OCI-LY3 (cell line): ENCODE measurements around the gene EFHD1.

Source experiments
- H2AFZ ChIP-seq: fragments of 200-600, 300-600 bp; shearing (Covaris generic); 2 replicates; pipeline ENCODE4 v1.6.0; 2014; ENCODE audit warnings: antibody characterized with exemption, low read depth, low read length
- H3K27ac ChIP-seq: fragments of 200-600, 300-600 bp; sonication (generic); 2 replicates; pipeline ENCODE4 v1.5.1; 2014; ENCODE audit warnings: mild to moderate bottlenecking, low read length, moderate library complexity, mixed read lengths
- H3K27me3 ChIP-seq: fragments of 200-600, 300-600 bp; sonication (generic); 2 replicates; pipeline ENCODE4 v1.6.1; 2014; ENCODE audit warnings: low read depth, low read length, mixed read lengths
- H3K36me3 ChIP-seq: fragments of 200-600, 300-600 bp; sonication (generic); replicated peaks from 2 replicates; pipeline ENCODE3; 2014; ENCODE audit warnings: low read depth, low read length, mixed read lengths
- H3K4me1 ChIP-seq: fragments of 300-600, 200-600 bp; sonication (generic); 2 replicates; pipeline ENCODE4 v1.6.1; 2014; ENCODE audit warnings: low read length, mixed read lengths
- H3K4me2 ChIP-seq: fragments of 200-600, 300-600 bp; sonication (generic); 2 replicates; pipeline ENCODE4 v1.6.1; 2014; ENCODE audit warnings: low read length, mixed read lengths
- H3K4me3 ChIP-seq: fragments of 300-600, 200-600 bp; sonication (generic); 2 replicates; pipeline ENCODE4 v1.5.1; 2014; ENCODE audit warnings: antibody characterized with exemption, mild to moderate bottlenecking, low read length, moderate library complexity
- H3K79me2 ChIP-seq: fragments of 300-600, 200-600 bp; shearing (Covaris generic); 2 replicates; pipeline ENCODE4 v1.6.1; 2014; ENCODE audit warnings: mild to moderate bottlenecking, low read length, mixed read lengths
- H3K9ac ChIP-seq: fragments of 300-600, 200-600 bp; shearing (Covaris generic); 2 replicates; pipeline ENCODE4 v1.6.0; 2014; ENCODE audit warnings: mild to moderate bottlenecking, low read length, moderate library complexity
- H3K9me3 ChIP-seq: fragments of 200-600, 300-600 bp; shearing (Covaris generic); 2 replicates; pipeline ENCODE4 v1.6.1; 2014; ENCODE audit warnings: low read length, mixed read lengths; ENCODE audit not compliant: insufficient read depth
- H4K20me1 ChIP-seq: fragments of 200-600, 300-600 bp; sonication (generic); 2 replicates; pipeline ENCODE4 v1.6.1; 2016; ENCODE audit warnings: low read length, mixed read lengths; ENCODE audit not compliant: insufficient read depth
- EZH2phosphoT487 ChIP-seq: fragments of 200-600 bp; shearing (Covaris generic); IDR thresholded peaks from 2 replicates; pipeline ENCODE4 v1.6.1; 2018; ENCODE audit warnings: antibody characterized with exemption, mixed run types, low read depth
- TF ChIP-seq, protein P1 (sequence below): fragments of 200-600, 300-600 bp; sonication (generic); IDR thresholded peaks from 2 replicates; pipeline ENCODE4 v1.5.1; 2014; ENCODE audit warnings: antibody characterized with exemption, low read length, low read depth

Gene EFHD1, protein sequence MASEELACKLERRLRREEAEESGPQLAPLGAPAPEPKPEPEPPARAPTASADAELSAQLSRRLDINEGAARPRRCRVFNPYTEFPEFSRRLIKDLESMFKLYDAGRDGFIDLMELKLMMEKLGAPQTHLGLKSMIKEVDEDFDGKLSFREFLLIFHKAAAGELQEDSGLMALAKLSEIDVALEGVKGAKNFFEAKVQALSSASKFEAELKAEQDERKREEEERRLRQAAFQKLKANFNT

DNA sequence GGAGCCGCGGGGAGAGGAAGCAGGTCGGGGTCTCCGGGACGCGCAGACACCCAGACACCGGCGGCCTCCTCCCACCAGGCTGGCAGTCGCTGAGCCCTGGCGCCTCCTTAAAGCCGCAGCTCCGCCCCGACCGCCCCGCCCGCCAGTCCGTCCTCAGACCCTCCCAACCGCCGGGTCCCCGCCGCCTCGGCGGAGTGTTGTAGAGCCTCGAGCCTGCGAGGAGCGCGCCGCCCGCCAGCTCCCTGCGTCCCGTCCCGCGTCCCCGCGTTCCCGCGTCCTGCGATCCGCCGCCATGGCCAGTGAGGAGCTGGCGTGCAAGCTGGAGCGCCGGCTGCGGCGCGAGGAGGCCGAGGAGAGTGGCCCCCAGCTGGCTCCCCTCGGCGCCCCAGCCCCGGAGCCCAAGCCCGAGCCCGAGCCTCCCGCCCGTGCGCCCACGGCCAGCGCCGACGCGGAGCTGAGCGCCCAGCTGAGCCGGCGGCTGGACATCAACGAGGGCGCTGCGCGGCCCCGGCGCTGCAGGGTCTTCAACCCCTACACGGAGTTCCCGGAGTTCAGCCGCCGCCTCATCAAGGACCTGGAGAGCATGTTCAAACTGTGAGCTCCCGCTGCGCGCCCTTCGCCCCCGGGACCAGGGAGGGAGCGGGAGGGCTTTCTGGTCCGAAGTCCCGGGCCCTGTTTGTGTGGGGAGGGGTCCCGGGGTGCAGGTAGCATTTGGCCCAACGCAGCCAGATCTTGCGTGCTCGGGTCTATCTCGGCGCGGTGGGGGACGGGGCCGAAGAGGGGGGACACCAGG is at the start of gene EFHD1:
EFHD1 (plus strand) TSS at position 192 of the 793 bp plus-strand sequence; CDS start at position 293, 101 bp downstream.
- Histone ChIP-seq H4K20me1 (no peaks in the 10 kb centered on the region), H3K9me3 (no peaks in the 10 kb centered on the region), H2AFZ (no peak within 1 kb of the TSS), H3K4me3 (no peak within 1 kb of the TSS), H3K9ac (no peak within 1 kb of the TSS), H3K27ac (no peak within 1 kb of the TSS), H3K4me1 (no peaks in the 10 kb centered on the region), H3K4me2 (no peak within 1 kb of the TSS), H3K79me2 (no peaks in the 10 kb centered on the region), H3K36me3 (no peaks in the 10 kb centered on the region), H3K27me3 (no peaks in the 10 kb centered on the region)
- TF ChIP-seq, protein P1, sequence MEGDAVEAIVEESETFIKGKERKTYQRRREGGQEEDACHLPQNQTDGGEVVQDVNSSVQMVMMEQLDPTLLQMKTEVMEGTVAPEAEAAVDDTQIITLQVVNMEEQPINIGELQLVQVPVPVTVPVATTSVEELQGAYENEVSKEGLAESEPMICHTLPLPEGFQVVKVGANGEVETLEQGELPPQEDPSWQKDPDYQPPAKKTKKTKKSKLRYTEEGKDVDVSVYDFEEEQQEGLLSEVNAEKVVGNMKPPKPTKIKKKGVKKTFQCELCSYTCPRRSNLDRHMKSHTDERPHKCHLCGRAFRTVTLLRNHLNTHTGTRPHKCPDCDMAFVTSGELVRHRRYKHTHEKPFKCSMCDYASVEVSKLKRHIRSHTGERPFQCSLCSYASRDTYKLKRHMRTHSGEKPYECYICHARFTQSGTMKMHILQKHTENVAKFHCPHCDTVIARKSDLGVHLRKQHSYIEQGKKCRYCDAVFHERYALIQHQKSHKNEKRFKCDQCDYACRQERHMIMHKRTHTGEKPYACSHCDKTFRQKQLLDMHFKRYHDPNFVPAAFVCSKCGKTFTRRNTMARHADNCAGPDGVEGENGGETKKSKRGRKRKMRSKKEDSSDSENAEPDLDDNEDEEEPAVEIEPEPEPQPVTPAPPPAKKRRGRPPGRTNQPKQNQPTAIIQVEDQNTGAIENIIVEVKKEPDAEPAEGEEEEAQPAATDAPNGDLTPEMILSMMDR: no peak
- TF ChIP-seq EZH2phosphoT487: no peak

DNA sequence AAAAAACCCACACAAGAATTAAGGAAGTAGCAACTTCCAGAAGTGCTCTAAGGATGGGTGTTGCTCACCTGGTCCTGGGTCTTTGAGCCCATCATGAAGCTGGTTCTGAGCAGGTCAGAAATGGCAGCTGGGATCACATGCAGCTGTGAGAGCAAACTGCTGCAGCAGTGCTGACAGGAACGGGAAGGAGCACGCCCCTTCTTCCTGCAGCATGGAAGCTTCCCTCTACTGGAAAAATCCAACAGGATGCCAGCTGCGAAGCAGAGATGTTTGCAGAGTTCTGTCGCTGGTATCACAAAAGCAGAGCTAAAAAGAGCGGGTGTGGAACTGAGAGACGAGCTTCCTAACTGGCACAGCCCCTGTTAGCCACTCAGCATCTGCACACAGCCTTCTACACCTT is 49.2 kb upstream of the EFHD1 start:
- Histone ChIP-seq H3K4me2 (no peak overlapping the region), H3K9me3 (no peaks in the 10 kb centered on the region), H3K79me2 (no peaks in the 10 kb centered on the region), H3K36me3 (no peaks in the 10 kb centered on the region), H3K27me3 (no peaks in the 10 kb centered on the region), H3K27ac (no peak overlapping the region), H3K9ac (no peak overlapping the region), H4K20me1 (no peaks in the 10 kb centered on the region), H3K4me3 (no peak overlapping the region), H3K4me1 (no peaks in the 10 kb centered on the region), H2AFZ (no peak overlapping the region)
- TF ChIP-seq EZH2phosphoT487: no peak
- TF ChIP-seq, protein P1: no peak

DNA sequence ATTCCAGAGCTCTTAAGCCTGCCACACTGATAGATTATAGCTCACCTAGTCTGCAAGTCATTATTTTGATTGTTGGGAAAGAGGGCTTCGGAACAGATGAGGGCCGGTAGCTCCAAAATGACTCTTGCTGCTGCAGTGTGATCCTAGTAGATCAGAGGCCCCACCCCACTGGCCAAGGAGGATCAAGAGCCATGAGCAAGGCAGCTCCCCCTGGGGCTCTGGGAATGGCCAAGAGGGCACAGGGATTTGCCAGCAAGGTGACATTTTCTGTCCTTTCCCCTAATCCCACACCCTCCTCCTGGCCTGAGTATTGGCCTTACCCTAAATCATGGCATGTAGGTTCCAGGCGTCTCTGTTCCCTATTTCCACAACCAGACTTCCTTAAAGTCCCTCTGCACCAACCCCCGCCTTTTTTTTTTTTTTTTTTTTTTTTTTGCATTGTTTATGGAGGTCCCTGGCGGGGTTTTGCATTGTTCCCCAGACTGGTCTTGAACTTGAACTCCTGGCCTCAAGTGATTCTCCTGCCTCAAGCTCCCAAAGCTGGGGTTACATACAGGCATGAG is 46.4 kb upstream of the EFHD1 start:
- Histone ChIP-seq H3K9ac (no peak overlapping the region), H3K27ac (no peak overlapping the region), H3K4me1 (no peaks in the 10 kb centered on the region), H3K9me3 (no peaks in the 10 kb centered on the region), H2AFZ (no peak overlapping the region), H3K4me2 (no peak overlapping the region), H4K20me1 (no peaks in the 10 kb centered on the region), H3K27me3 (no peaks in the 10 kb centered on the region), H3K79me2 (no peaks in the 10 kb centered on the region), H3K36me3 (no peaks in the 10 kb centered on the region), H3K4me3 (no peak overlapping the region)
- TF ChIP-seq EZH2phosphoT487: no peak
- TF ChIP-seq, protein P1: no peak

DNA sequence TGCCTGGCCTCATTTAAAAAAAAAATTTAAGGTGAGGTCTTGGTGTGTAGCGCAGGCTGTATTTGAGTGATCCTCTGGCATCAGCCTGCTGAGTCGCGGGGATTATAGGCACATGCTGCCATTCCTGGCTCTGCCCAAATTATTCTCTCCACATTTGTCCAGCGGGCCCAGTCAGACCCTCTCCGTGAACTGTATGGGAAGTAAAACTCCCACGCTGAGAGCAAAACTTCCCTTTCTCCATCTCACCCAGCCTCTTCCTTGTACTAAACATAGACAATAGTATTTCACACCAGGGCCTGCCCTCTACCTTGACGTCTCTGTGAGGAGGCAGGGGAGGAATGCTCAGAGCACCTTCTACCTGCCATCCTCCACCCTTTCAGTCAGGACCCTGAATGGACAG is 45.9 kb upstream of the EFHD1 start:
- no peaks in the 10 kb centered on the region for H3K79me2 ChIP-seq
- no peak overlapping the region for H3K4me3 ChIP-seq
- H3K9me3 ChIP-seq: no peaks in the 10 kb centered on the region
- H4K20me1 ChIP-seq: no peaks in the 10 kb centered on the region
- no peak overlapping the region for H3K4me2 ChIP-seq
- H3K36me3 ChIP-seq: no peaks in the 10 kb centered on the region
- H3K4me1 ChIP-seq: no peaks in the 10 kb centered on the region
- H2AFZ ChIP-seq: no peak overlapping the region
- no peak overlapping the region for H3K27ac ChIP-seq
- TF ChIP-seq EZH2phosphoT487: no peak
- TF ChIP-seq, protein P1: no peak
- no peaks in the 10 kb centered on the region for H3K27me3 ChIP-seq
- H3K9ac ChIP-seq: no peak overlapping the region
